K562 (cell line): ENCODE measurements around the gene SLC26A11. TPM values are rescaled to one million over a fixed set of nuclear protein-coding genes. Genes with fewer than 3 reads are reported as not detected.

Experiments used
- ATAC-seq: fragments of 200-7000 bp; cut with Tn5 transposase; 3 replicates; pipeline ENCODE4 v1.9.1; 2020; ENCODE audit warnings: moderate library complexity
- BruUV-seq: library from RNA; stranded (reverse); fragments of 400-500 nt; replicated peaks from 2 replicates; lab custom pipeline; 2021; lab: Mats Ljungman, UMichigan
- CTCF ChIA-PET: fragments of 300-600 bp; formaldehyde crosslinking; extraction: SDS; loops from one replicate; lab custom pipeline; 2021; ENCODE audit warnings: low intra/inter-chr PET ratio; lab: Yijun Ruan, JAX
- POLR2A ChIA-PET: fragments of 300-600, 350-650 bp; sonication (Branson Sonifier 250); formaldehyde crosslinking; extraction: SDS; loops from one replicate; lab custom pipeline; 2021; ENCODE audit warnings: antibody characterized with exemption, inconsistent platforms; lab: Yijun Ruan, JAX
- DNase-seq, 4 experiments: peaks; one replicate each; pipeline versions ENCODE4 v3.0.0 to v3.0.0-alpha.2; 2011 to 2018; ENCODE audit warnings: low spot score in 3 of 4, mixed read lengths in 3 of 4; ENCODE audit errors: extremely low read depth in 1 of 4
- FAIRE-seq: peaks from 2 replicates; lab custom pipeline; 2011; peaks lifted over from hg19 to GRCh38; lab: Jason Lieb, UNC
- H2AFZ ChIP-seq: 2 replicates; pipeline ENCODE4 v1.6.0; 2011; ENCODE audit warnings: low read depth, low read length, control low read depth, inconsistent platforms
- H3K27ac ChIP-seq: fragments of 200-600 bp; 3 replicates; pipeline ENCODE4 v1.8.0; 2011; ENCODE audit warnings: low read depth, mild to moderate bottlenecking, control low read depth, inconsistent platforms, low read length, moderate library complexity, mixed read lengths; ENCODE audit errors: extremely low read depth
- H3K27me3 ChIP-seq, 2 experiments: fragments of 300-600 bp in 1 of 2; 2 replicates in 1 of 2; 3 replicates in 1 of 2; pipeline versions ENCODE4 v1.6.0 to v1.8.0; 2011; ENCODE audit warnings: inconsistent platforms in 2 of 2, low read length in 2 of 2, mild to moderate bottlenecking in 1 of 2, mixed read lengths in 1 of 2, moderate library complexity in 1 of 2; ENCODE audit not compliant: control insufficient read depth in 2 of 2, insufficient read depth in 2 of 2
- H3K36me3 ChIP-seq: fragments of 300-600 bp; 3 replicates; pipeline ENCODE4 v1.8.0; 2011; ENCODE audit warnings: mild to moderate bottlenecking, low read length, inconsistent platforms; ENCODE audit not compliant: control insufficient read depth, insufficient read depth
- H3K4me1 ChIP-seq, 2 experiments: fragments of 200-600 bp in 1 of 2; replicated peaks in 1 of 2; 2 replicates in 1 of 2; 3 replicates in 1 of 2; pipeline versions ENCODE4 v1.5.1 to v1.8.0; 2011; ENCODE audit warnings: inconsistent platforms in 2 of 2, low read length in 2 of 2, mild to moderate bottlenecking in 1 of 2, mixed read lengths in 1 of 2, moderate library complexity in 1 of 2; ENCODE audit not compliant: control insufficient read depth in 2 of 2, insufficient read depth in 2 of 2
- H3K4me2 ChIP-seq: 2 replicates; pipeline ENCODE4 v1.6.1; 2011; ENCODE audit warnings: low read length, control low read depth, inconsistent platforms, mixed read lengths; ENCODE audit not compliant: insufficient read depth
- H3K4me3 ChIP-seq: fragments of 200-600 bp; sonication (generic), shearing (Covaris generic); 2 replicates; pipeline ENCODE4 v1.5.1; 2016; ENCODE audit warnings: control low read depth, inconsistent platforms
- H3K79me2 ChIP-seq: fragments of 200-600 bp; 3 replicates; pipeline ENCODE4 v1.8.0; 2011; ENCODE audit warnings: low read length, inconsistent platforms; ENCODE audit not compliant: control insufficient read depth, insufficient read depth
- H3K9ac ChIP-seq, 2 experiments: 2 replicates each; pipeline versions ENCODE4 v1.6.0 to v1.6.1; 2011; ENCODE audit warnings: low read depth in 2 of 2, low read length in 2 of 2, control low read depth in 1 of 2, inconsistent platforms in 1 of 2, mild to moderate bottlenecking in 1 of 2, mixed read lengths in 1 of 2; ENCODE audit not compliant: insufficient read depth in 1 of 2
- H3K9me1 ChIP-seq: one replicate; pipeline ENCODE4 v1.6.0; 2011; ENCODE audit warnings: inconsistent platforms, mild to moderate bottlenecking, low read length, moderate library complexity; ENCODE audit not compliant: control insufficient read depth, insufficient read depth
- H3K9me3 ChIP-seq: replicated peaks from 2 replicates; pipeline ENCODE4 v1.5.1; 2011; ENCODE audit warnings: low read depth, low read length, inconsistent platforms; ENCODE audit not compliant: control insufficient read depth, insufficient read depth
- H4K20me1 ChIP-seq: replicated peaks from 2 replicates; pipeline ENCODE4 v1.6.1; 2011; ENCODE audit warnings: low read length, inconsistent platforms, mixed read lengths; ENCODE audit not compliant: control insufficient read depth, insufficient read depth
- ARID2 ChIP-seq: fragments of 450-650 bp; IDR thresholded peaks from 2 replicates; pipeline ENCODE4 v1.6.1; 2017; ENCODE audit warnings: antibody characterized with exemption, mild to moderate bottlenecking
- KHSRP ChIP-seq: fragments of 450-650 bp; IDR thresholded peaks from 2 replicates; pipeline ENCODE4 v1.6.1; 2017
- MAFG ChIP-seq: fragments of 450-650 bp; conservative IDR thresholded peaks from 2 replicates; pipeline ENCODE4 v1.6.1; 2016; ENCODE audit warnings: missing genetic modification characterization, missing compliant biosample characterization
- NRF1 ChIP-seq, 2 experiments: fragments of 450-650 bp; IDR thresholded peaks in 1 of 2; conservative IDR thresholded peaks in 1 of 2; 2 replicates each; pipeline ENCODE4 v1.6.1; 2014; ENCODE audit warnings: mild to moderate bottlenecking in 2 of 2
- POLR2G ChIP-seq: fragments of 200-400 bp; formaldehyde crosslinking; IDR thresholded peaks from 2 replicates; pipeline ENCODE4 v1.6.1; 2017; ENCODE audit warnings: low read depth, mild to moderate bottlenecking, antibody characterized with exemption, low read length, moderate library complexity
- RBFOX2 ChIP-seq: fragments of 200-400 bp; formaldehyde crosslinking; IDR thresholded peaks from 2 replicates; pipeline ENCODE4 v1.6.1; 2017; ENCODE audit warnings: low read depth, mild to moderate bottlenecking, low read length, moderate library complexity
- ZBTB7A ChIP-seq: IDR thresholded peaks from 2 replicates; pipeline ENCODE4 v1.6.1; 2011; ENCODE audit warnings: low read depth, mild to moderate bottlenecking, low read length, moderate library complexity, borderline replicate concordance; ENCODE audit not compliant: control insufficient read depth
- ZEB2 ChIP-seq: fragments of 450-650 bp; IDR thresholded peaks from 2 replicates; pipeline ENCODE4 v1.6.1; 2016
- WGBS: fragments of 100-300 bp; shearing (Covaris generic); methylation state at CpG from one replicate; pipeline ENCODE4 v1.1.6; 2016; ENCODE audit warnings: low coverage, mixed read lengths; ENCODE audit not compliant: insufficient coverage; ENCODE audit errors: missing lambda C conversion rate; 5-methylcytosine and 5-hydroxymethylcytosine counted together
- in situ Hi-C: fragments of 300-500 bp; cut with MboI; formaldehyde crosslinking; loops from 4 replicates; pipeline ENCODE4 v1.15.0; 2018; ENCODE audit warnings: inconsistent platforms, mixed read lengths
- intact Hi-C: fragments of 100-400 bp; cut with micrococcal nuclease; formaldehyde crosslinking; loops from 2 replicates; pipeline ENCODE4 v1.14.2; 2022
- polyA plus RNA-seq, 8 experiments: library from polyadenylated mRNA; depleted of rRNA in 4 of 8; stranded (reverse) in 5 of 8; unstranded in 3 of 8; fragments of >200 nt; fragmentation: Nextera tagmentation in 2 of 8; fragmentation: Illumina TruSeq in 1 of 8; extraction: Ambion mirVana in 2 of 8; extraction: Trizol in 1 of 8; gene quantifications; 2 replicates each; pipeline versions ENCODE4 v1.2.1 to v1.2.3, GENCODE V29; 2011 to 2014; ENCODE audit warnings: inconsistent platforms in 1 of 8, missing spikeins in 1 of 8
- total RNA-seq, 7 experiments: library from RNA; depleted of rRNA in 6 of 7; stranded (reverse); fragments of >200 nt in 6 of 7; fragmentation: Illumina TruSeq in 2 of 7; extraction: Trizol in 2 of 7; gene quantifications; 2 replicates each; pipeline versions ENCODE4 v1.2.1 to v1.2.3, GENCODE V29; 2011 to 2021; ENCODE audit warnings: low replicate concordance in 1 of 7

SLC26A11 gene
- total and polyA plus RNA-seq, 9 of the 15 experiments (the other 6 are each of a cell fraction or from before 2014, with no cell fraction given) = 0.06 to 3.1 (median 1.2) TPM; not detected in 1

DNA sequence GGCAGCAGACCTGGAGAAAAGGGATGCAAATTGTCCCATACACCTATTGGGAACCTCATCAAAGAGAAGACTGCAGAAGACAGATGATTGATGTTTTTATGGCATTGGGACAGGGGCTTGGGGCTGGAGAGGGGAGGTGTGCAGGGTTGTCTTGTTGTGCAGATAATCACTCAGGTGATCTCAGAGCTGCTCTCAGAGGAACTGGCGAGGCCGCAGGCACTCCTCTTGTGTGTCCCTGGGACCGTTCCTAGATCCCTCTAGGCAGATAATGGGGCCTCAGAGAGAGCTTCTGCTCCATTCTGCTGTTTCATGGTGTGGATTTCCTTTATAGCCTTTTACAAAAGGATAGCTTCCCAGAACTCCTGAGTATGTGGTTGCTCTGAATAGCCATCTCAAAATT, 42.1 kb downstream of the SLC26A11 start (continued):
- peak in 1 of 2 experiments; percentile 17; a peak in 1 of 4 replicates for TF ChIP-seq NRF1 (conservative IDR thresholded peaks at IDR 0.05 in 1 of 2, IDR thresholded peaks at IDR 0.05 in 1 of 2)
- no peak for TF ChIP-seq MAFG (tag)
- peak; percentile 91 for TF ChIP-seq ZEB2

DNA sequence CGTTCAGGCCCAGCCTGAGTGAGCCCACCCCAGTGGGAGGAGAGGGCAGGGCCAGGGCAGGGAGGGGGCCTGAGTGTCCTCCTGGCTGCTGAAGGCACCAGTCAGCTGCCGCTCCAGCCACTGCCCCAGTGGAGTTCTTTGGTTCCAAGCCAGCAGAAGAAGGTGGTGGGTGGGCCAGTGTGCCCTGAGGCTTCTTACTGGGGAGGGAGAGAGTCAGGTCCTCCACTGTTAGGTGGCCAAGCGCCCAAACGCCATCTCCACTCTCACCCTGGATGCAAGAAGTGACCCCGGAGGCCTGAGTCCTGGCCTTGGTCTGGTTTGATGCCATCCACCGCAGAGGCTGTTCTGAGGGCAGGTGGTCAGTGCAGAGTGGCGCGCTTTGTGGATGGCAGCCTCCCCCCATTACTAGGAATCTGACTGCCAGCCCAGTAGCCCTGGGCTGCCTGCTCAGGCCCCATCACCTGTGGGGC, 42.6 kb downstream of the SLC26A11 start:
- Histone ChIP-seq H3K36me3 (peaks cover 16% of the 10 kb centered on the region; the same call in 2 of the 3 replicates), H4K20me1 (no peaks in the 10 kb centered on the region), H3K4me2 (peak overlapping the region; percentile 80), H3K27ac (peak overlapping the region; percentile 84; the same call in 2 of the 3 replicates), H3K9ac (peak overlapping the region in 1 of 2 experiments; percentile 70; a peak in 2 of 4 replicates), H3K27me3 (no peaks in the 10 kb centered on the region), H3K4me3 (no peak overlapping the region), H3K9me1 (no peaks in the 10 kb centered on the region)
- peak; percentile 4 for ATAC-seq
- POLR2A ChIA-PET = interaction anchor here (0.6 to 1.3 kb wide), 3 partner anchors 8 to 175 kb away, joined by 4 to 6 read pairs (median 5); no protein-coding TSS in a partner anchor
- no peak for FAIRE-seq
- no TSS peak for BruUV-seq
- in situ Hi-C loops = no loop called here
- DNase-seq = peak in 1 of 4 experiments; percentile 34
- peak; percentile 25; the same call in 1 of the 2 replicates for TF ChIP-seq POLR2G
- TF ChIP-seq ARID2 = no peak
- no peak for TF ChIP-seq KHSRP
- TF ChIP-seq ZBTB7A = 0 out of 2 replicates have a peak, but pooled peaks have one; percentile 8
- peak; percentile 43; the same call in 1 of the 2 replicates for TF ChIP-seq RBFOX2
- TF ChIP-seq, all 486 proteins: peak for 3
- H3K4me1 ChIP-seq = peaks cover 39 to 59% of the 10 kb centered on the region in 2 experiments
- WGBS = 58% methylated on average over 8 of the region's 8 CpGs
- H3K9me3 ChIP-seq = no peaks in the 10 kb centered on the region
- CTCF ChIA-PET = no interaction called here
- H3K79me2 ChIP-seq = peaks cover 27% of the 10 kb centered on the region
- intact Hi-C loops = no loop called here
- no peak overlapping the region for H2AFZ ChIP-seq
